ENCODE results near the gene LRP8.

Gene LRP8

GRCh38 chr1:53328009-53328461 lies at the start of gene LRP8:
LRP8 (minus strand) TSS chr1:53328070; CDS start chr1:53327912, 158 bp downstream.
- in situ Hi-C loops (cut with MboI; ENCODE audit: low sequenced_read_pairs), result no loop called here

- in situ Hi-C loops (cut with MboI; ENCODE audit: low sequenced_read_pairs), result no loop called here
Measured at GRCh38 chr1:53377438-53377841, 49.6 kb upstream of the LRP8 start.

- in situ Hi-C loops (cut with MboI; ENCODE audit: low sequenced_read_pairs), result no loop called here
Measured at GRCh38 chr1:53376742-53377437, 49.0 kb upstream of the LRP8 start.

GRCh38 chr1:53376041-53376461 lies 48.2 kb upstream of the LRP8 start:
- in situ Hi-C loops (cut with MboI; ENCODE audit: low sequenced_read_pairs), result no loop called here

- in situ Hi-C loops (cut with MboI; ENCODE audit: low sequenced_read_pairs), result no loop called here
Measured at GRCh38 chr1:53375440-53375839, 47.6 kb upstream of the LRP8 start.

GRCh38 chr1:53373246-53373645 lies 45.4 kb upstream of the LRP8 start:
- in situ Hi-C loops (cut with MboI; ENCODE audit: low sequenced_read_pairs), result no loop called here

- in situ Hi-C loops (cut with MboI; ENCODE audit: low sequenced_read_pairs), result no loop called here
Measured at GRCh38 chr1:53372501-53372951, 44.7 kb upstream of the LRP8 start.

GRCh38 chr1:53371851-53372250 lies 44.0 kb upstream of the LRP8 start:
- in situ Hi-C loops (cut with MboI; ENCODE audit: low sequenced_read_pairs), result no loop called here

GRCh38 chr1:53371121-53371666 lies 43.3 kb upstream of the LRP8 start:
- in situ Hi-C loops (cut with MboI; ENCODE audit: low sequenced_read_pairs), result no loop called here

- in situ Hi-C loops (cut with MboI; ENCODE audit: low sequenced_read_pairs), result no loop called here
Measured at GRCh38 chr1:53370369-53370961, 42.6 kb upstream of the LRP8 start.

- in situ Hi-C loops (cut with MboI; ENCODE audit: low sequenced_read_pairs), result no loop called here
Measured at GRCh38 chr1:53369761-53370160, 41.9 kb upstream of the LRP8 start.

- in situ Hi-C loops (cut with MboI; ENCODE audit: low sequenced_read_pairs), result no loop called here
Measured at GRCh38 chr1:53369034-53369750, 41.3 kb upstream of the LRP8 start.

GRCh38 chr1:53368314-53369033 lies 40.6 kb upstream of the LRP8 start:
- in situ Hi-C loops (cut with MboI; ENCODE audit: low sequenced_read_pairs), result no loop called here

GRCh38 chr1:53367503-53368313 lies 39.8 kb upstream of the LRP8 start:
- in situ Hi-C loops (cut with MboI; ENCODE audit: low sequenced_read_pairs), result no loop called here

GRCh38 chr1:53366901-53367502 lies 39.1 kb upstream of the LRP8 start:
- in situ Hi-C loops (cut with MboI; ENCODE audit: low sequenced_read_pairs), result no loop called here

GRCh38 chr1:53365437-53366063 lies 37.7 kb upstream of the LRP8 start:
- in situ Hi-C loops (cut with MboI; ENCODE audit: low sequenced_read_pairs), result no loop called here

- in situ Hi-C loops (cut with MboI; ENCODE audit: low sequenced_read_pairs), result no loop called here
Measured at GRCh38 chr1:53362851-53363642, 35.2 kb upstream of the LRP8 start.

- in situ Hi-C loops (cut with MboI; ENCODE audit: low sequenced_read_pairs), result no loop called here
Measured at GRCh38 chr1:53362270-53362669, 34.4 kb upstream of the LRP8 start.

Data from HL-60/S4 treated with phorbol 12-myristate 13-acetate at 8.2 ng/mL for 4 days and 3 days (cell line).